Astrocyte (in vitro differentiated cells and primary cell): ENCODE data around the gene MDP1. TPM values are rescaled to one million over a fixed set of nuclear protein-coding genes. Genes with fewer than 3 reads are reported as not detected.
A peak's percentile ranks its signal among the peaks of the same experiment; 100 is the strongest.

Experiments used
- DNase-seq: peaks from one replicate; pipeline ENCODE4 v3.0.0-alpha.2; 2010; ENCODE audit warnings: low read depth
- FAIRE-seq: peaks from 2 replicates; lab custom pipeline; 2011; peaks lifted over from hg19 to GRCh38; lab: Jason Lieb, UNC
- H2AFZ ChIP-seq: 2 replicates; pipeline ENCODE4 v1.6.0; 2012; ENCODE audit warnings: low read depth, low read length, inconsistent platforms
- H3K27ac ChIP-seq: 2 replicates; pipeline ENCODE4 v1.5.1; 2011; ENCODE audit warnings: low read depth, low read length, inconsistent platforms
- H3K27me3 ChIP-seq: 2 replicates; pipeline ENCODE4 v1.6.0; 2011; ENCODE audit warnings: low read length, inconsistent platforms; ENCODE audit not compliant: insufficient read depth
- H3K36me3 ChIP-seq: 2 replicates; pipeline ENCODE4 v1.5.1; 2011; ENCODE audit warnings: low read length, inconsistent platforms; ENCODE audit not compliant: insufficient read depth
- H3K4me1 ChIP-seq: 2 replicates; pipeline ENCODE4 v1.5.1; 2011; ENCODE audit warnings: low read length, inconsistent platforms; ENCODE audit not compliant: insufficient read depth
- H3K4me2 ChIP-seq: 2 replicates; pipeline ENCODE4 v1.6.0; 2012; ENCODE audit warnings: low read length, inconsistent platforms
- H3K4me3 ChIP-seq: 2 replicates; pipeline ENCODE4 v1.5.1; 2011; ENCODE audit warnings: low read depth, mild to moderate bottlenecking, low read length, inconsistent platforms; ENCODE audit not compliant: insufficient read depth
- H3K79me2 ChIP-seq: 2 replicates; pipeline ENCODE4 v1.6.0; 2012; ENCODE audit warnings: mild to moderate bottlenecking, low read length, inconsistent platforms; ENCODE audit not compliant: insufficient read depth
- H3K9ac ChIP-seq: 2 replicates; pipeline ENCODE4 v1.6.0; 2012; ENCODE audit warnings: mild to moderate bottlenecking, low read length, inconsistent platforms
- H3K9me3 ChIP-seq: 2 replicates; pipeline ENCODE4 v1.5.1; 2012; ENCODE audit warnings: low read depth, mild to moderate bottlenecking, low read length, inconsistent platforms; ENCODE audit not compliant: insufficient read depth
- H4K20me1 ChIP-seq: 2 replicates; pipeline ENCODE4 v1.6.0; 2012; ENCODE audit warnings: low read length, inconsistent platforms; ENCODE audit not compliant: insufficient read depth
- H3K27ac Mint-ChIP-seq: one replicate; pipeline ENCODE4 v1.8.0; 2021; ENCODE audit warnings: mild to moderate bottlenecking, mixed read lengths; ENCODE audit not compliant: unreplicated experiment
- H3K27me3 Mint-ChIP-seq: one replicate; pipeline ENCODE4 v1.8.0; 2021; ENCODE audit warnings: low read depth, mixed read lengths; ENCODE audit not compliant: unreplicated experiment
- H3K36me3 Mint-ChIP-seq: one replicate; pipeline ENCODE4 v1.8.0; 2021; ENCODE audit warnings: low read depth, mixed read lengths; ENCODE audit not compliant: unreplicated experiment
- H3K4me1 Mint-ChIP-seq: one replicate; pipeline ENCODE4 v1.8.0; 2021; ENCODE audit warnings: low read depth, mixed read lengths; ENCODE audit not compliant: unreplicated experiment
- H3K4me3 Mint-ChIP-seq: one replicate; pipeline ENCODE4 v1.8.0; 2021; ENCODE audit warnings: mild to moderate bottlenecking, moderate library complexity, mixed read lengths; ENCODE audit not compliant: unreplicated experiment
- H3K9me3 Mint-ChIP-seq: one replicate; pipeline ENCODE4 v1.8.0; 2021; ENCODE audit warnings: mild to moderate bottlenecking, mixed read lengths; ENCODE audit not compliant: unreplicated experiment
- EZH2 ChIP-seq: IDR thresholded peaks from 2 replicates; pipeline ENCODE4 v1.6.1; 2012; ENCODE audit warnings: mild to moderate bottlenecking, low read length, inconsistent platforms; ENCODE audit not compliant: insufficient read depth
- total RNA-seq: library from RNA; stranded (reverse); gene quantifications from 2 replicates; pipeline ENCODE4 v1.2.1, GENCODE V29; 2021
- TF ChIP-seq, protein P1 (sequence below): IDR thresholded peaks from 2 replicates; pipeline ENCODE4 v1.5.1; 2011; ENCODE audit warnings: low read depth, mild to moderate bottlenecking, inconsistent platforms, low read length, moderate library complexity; ENCODE audit not compliant: insufficient read depth

The MDP1 gene
- total RNA-seq, 1 donor from 2014 or later: 8.9 TPM

DNA sequence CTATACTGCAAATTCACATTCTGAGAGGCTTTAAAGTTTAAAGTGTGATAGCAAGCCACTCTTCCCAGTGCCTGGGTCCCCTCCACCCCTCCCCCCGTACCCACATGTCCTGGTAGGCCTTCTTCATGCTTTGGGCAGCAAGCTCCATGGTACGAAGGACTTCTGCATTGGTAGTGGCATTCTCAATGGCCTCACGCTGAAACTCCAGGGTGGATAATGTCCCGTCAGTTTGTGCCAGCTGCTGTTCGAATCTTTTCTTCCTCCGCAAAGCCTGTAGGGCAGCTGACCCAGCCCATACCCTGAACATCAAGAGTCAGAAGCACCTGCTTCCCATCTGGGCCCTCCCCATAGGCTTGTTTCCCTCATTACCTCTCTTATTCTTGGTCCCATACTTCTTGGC is 4.6 kb downstream of the MDP1 start:
- Histone ChIP-seq H3K27me3 (no peaks in the 10 kb centered on the region), H3K27ac (no peak overlapping the region), H3K4me3 (no peak overlapping the region), H3K36me3 (peaks cover 8% of the 10 kb centered on the region), H3K79me2 (peaks cover 11% of the 10 kb centered on the region), H3K4me2 (no peak overlapping the region), H2AFZ (no peak overlapping the region), H3K9me3 (no peaks in the 10 kb centered on the region), H3K4me1 (peaks cover 8% of the 10 kb centered on the region), H3K9ac (no peak overlapping the region), H4K20me1 (no peaks in the 10 kb centered on the region)
- Mint-ChIP-seq H3K9me3 (no peaks in the 10 kb centered on the region), H3K4me3 (peak overlapping the region; percentile 92), H3K27ac (peak overlapping the region; percentile 62), H3K36me3 (peaks cover 28% of the 10 kb centered on the region), H3K27me3 (no peaks in the 10 kb centered on the region), H3K4me1 (peaks cover 9% of the 10 kb centered on the region)
- DNase-seq: no peak
- no peak for FAIRE-seq
- TF ChIP-seq, protein P1, sequence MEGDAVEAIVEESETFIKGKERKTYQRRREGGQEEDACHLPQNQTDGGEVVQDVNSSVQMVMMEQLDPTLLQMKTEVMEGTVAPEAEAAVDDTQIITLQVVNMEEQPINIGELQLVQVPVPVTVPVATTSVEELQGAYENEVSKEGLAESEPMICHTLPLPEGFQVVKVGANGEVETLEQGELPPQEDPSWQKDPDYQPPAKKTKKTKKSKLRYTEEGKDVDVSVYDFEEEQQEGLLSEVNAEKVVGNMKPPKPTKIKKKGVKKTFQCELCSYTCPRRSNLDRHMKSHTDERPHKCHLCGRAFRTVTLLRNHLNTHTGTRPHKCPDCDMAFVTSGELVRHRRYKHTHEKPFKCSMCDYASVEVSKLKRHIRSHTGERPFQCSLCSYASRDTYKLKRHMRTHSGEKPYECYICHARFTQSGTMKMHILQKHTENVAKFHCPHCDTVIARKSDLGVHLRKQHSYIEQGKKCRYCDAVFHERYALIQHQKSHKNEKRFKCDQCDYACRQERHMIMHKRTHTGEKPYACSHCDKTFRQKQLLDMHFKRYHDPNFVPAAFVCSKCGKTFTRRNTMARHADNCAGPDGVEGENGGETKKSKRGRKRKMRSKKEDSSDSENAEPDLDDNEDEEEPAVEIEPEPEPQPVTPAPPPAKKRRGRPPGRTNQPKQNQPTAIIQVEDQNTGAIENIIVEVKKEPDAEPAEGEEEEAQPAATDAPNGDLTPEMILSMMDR: no peak
- TF ChIP-seq EZH2: no peak

DNA sequence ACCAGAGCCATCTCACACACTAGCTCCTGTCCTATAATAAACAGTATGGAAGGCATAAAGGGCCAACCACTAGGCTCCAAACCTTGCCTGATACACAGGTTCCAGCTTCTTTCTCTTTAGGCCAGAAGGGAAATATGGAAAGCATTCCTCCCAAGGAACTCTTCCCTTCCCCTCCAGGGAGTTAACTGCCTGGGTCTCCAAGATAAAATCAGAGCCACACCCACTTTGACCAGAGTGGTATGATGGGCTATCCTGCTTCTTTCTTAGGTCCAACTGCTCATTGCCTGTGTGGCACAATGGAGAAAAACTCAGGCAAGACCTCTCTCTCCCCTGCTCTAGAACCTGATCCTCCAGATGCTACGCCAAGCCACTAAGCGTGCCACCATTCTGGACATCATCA is 8.2 kb downstream of the MDP1 start:
- H3K9ac ChIP-seq: no peak overlapping the region
- peaks cover 11% of the 10 kb centered on the region for H3K79me2 ChIP-seq
- Mint-ChIP-seq H3K4me3 (no peak overlapping the region), H3K27me3 (no peaks in the 10 kb centered on the region), H3K27ac (no peak overlapping the region), H3K9me3 (peaks cover 4% of the 10 kb centered on the region), H3K36me3 (peaks cover 39% of the 10 kb centered on the region), H3K4me1 (peaks cover 3% of the 10 kb centered on the region)
- no peak overlapping the region for H3K27ac ChIP-seq
- H3K4me2 ChIP-seq: no peak overlapping the region
- TF ChIP-seq EZH2: no peak
- TF ChIP-seq, protein P1: no peak
- no peaks in the 10 kb centered on the region for H3K9me3 ChIP-seq
- H3K27me3 ChIP-seq: no peaks in the 10 kb centered on the region
- H2AFZ ChIP-seq: no peak overlapping the region
- DNase-seq (no peak), FAIRE-seq (no peak)
- H3K4me1 ChIP-seq: no peaks in the 10 kb centered on the region
- H3K36me3 ChIP-seq: peaks cover 9% of the 10 kb centered on the region
- peaks cover 4% of the 10 kb centered on the region for H4K20me1 ChIP-seq
- no peak overlapping the region for H3K4me3 ChIP-seq

DNA sequence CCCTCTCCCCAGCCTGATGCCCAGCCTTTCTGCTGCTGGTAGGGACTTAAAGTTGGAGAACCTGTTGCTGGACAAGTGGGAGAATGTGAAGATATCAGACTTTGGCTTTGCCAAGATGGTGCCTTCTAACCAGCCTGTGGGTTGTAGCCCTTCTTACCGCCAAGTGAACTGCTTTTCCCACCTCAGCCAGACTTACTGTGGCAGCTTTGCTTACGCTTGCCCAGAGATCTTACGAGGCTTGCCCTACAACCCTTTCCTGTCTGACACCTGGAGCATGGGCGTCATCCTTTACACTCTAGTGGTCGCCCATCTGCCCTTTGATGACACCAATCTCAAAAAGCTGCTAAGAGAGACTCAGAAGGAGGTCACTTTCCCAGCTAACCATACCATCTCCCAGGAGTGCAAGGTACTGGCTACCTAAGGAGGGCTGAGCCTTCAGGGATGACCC is 8.7 kb downstream of the MDP1 start:
- H3K4me2 ChIP-seq: no peak overlapping the region
- peaks cover 4% of the 10 kb centered on the region for H4K20me1 ChIP-seq
- peaks cover 8% of the 10 kb centered on the region for H3K79me2 ChIP-seq
- H3K4me1 ChIP-seq: no peaks in the 10 kb centered on the region
- DNase-seq (no peak), FAIRE-seq (no peak)
- Mint-ChIP-seq H3K27ac (no peak overlapping the region), H3K36me3 (peaks cover 43% of the 10 kb centered on the region), H3K4me1 (peaks cover 3% of the 10 kb centered on the region), H3K27me3 (no peaks in the 10 kb centered on the region), H3K4me3 (no peak overlapping the region), H3K9me3 (peaks cover 5% of the 10 kb centered on the region)
- peaks cover 9% of the 10 kb centered on the region for H3K36me3 ChIP-seq
- no peak overlapping the region for H3K4me3 ChIP-seq
- H2AFZ ChIP-seq: no peak overlapping the region
- H3K27ac ChIP-seq: no peak overlapping the region
- H3K9ac ChIP-seq: no peak overlapping the region
- TF ChIP-seq, protein P1: no peak
- no peak for TF ChIP-seq EZH2
- no peaks in the 10 kb centered on the region for H3K9me3 ChIP-seq
- no peaks in the 10 kb centered on the region for H3K27me3 ChIP-seq
